Measurements from ENCODE around the gene PYGO1. TPM values are rescaled to one million over a fixed set of nuclear protein-coding genes. Genes with fewer than 3 reads are reported as not detected.
"Not testable (repeated sequence)": the region's sequence is repeated elsewhere in the genome, so short reads cannot be mapped to it uniquely, and the experiment has no call there.

PYGO1 gene, protein sequence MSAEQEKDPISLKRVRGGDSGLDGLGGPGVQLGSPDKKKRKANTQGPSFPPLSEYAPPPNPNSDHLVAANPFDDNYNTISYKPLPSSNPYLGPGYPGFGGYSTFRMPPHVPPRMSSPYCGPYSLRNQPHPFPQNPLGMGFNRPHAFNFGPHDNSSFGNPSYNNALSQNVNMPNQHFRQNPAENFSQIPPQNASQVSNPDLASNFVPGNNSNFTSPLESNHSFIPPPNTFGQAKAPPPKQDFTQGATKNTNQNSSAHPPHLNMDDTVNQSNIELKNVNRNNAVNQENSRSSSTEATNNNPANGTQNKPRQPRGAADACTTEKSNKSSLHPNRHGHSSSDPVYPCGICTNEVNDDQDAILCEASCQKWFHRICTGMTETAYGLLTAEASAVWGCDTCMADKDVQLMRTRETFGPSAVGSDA
- total RNA-seq: 44.0 TPM

DNA sequence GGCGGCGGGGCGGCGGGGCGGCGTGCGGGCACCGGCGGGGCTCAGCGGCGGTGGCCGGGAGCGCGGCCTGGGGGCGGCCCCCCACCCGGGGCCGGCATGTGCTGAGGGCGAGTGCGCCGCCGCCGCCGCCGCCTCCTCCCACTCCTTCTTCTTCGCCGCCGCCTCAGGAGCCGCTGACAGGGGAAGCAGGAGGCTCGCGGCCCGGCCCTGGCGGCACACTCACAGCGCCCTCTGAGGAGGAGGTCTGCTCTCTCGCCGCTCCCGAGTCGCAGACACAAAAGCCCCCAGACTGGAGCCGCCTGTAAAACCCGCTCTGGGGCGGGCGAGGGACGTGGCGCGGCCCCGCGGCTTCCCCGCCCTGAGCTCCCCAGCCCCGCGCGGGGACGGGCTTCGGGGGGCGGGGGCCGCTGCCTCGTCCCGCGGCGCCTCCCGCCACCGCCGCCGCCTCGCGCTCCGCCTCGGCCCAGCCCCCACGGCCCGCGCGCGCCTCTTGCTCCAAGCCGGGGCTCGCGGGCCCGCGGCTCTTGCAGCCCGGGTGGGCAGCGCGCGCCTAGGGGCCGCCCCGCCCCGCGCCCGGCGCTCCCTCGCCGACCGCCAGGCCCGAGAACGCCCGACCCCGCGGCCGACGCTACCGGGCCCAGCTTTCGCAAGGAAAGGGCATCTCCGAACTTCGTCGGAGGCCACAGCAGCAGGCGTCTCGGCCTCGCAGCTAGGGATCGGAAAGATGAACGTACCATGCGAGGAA lies at the start of gene PYGO1:
Gene PYGO1, minus strand, starts transcription at position 276 of the 745 bp plus-strand sequence. CDS start 462 bp downstream, outside the sequence.
- DNase-seq: peak; percentile 12

DNA sequence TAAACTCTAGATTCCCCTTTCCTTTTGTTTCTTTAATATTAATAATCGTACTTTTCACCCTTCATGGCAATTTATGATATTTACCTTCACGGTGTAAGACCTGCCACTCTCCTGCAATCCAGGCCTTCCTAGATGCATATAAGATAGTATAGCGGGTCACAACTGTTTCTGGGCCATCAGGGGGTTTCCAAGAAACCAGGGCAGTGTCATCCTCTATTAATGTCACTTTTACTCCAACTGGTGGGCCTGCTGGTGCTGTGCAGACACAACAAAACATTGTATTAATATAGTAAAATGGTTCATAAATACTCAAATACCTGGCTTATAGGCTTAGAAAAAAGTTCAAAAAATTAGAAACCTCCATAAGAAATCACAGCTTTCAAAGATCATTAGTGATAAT lies 48.9 kb upstream of the PYGO1 start:
- DNase-seq: no peak

DNA sequence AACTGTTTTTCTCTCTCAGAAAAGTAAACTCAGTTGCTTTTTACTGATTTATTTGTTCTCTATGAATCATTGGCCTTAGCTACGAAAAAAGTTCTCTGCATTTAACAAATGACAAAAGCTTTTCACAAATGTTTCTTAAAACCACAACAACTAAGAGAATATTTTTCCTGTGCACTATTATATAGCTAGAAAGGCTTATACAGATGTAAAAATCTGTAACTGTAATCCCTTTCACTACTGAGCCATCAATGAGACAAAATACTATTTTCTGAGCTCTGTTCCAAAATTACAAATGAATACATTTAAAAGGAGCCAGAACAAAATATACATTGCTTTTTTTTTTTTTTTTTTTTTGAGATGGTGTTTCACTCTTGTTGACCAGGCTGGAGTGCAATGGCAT lies 45.6 kb upstream of the PYGO1 start:
- no peak for DNase-seq

DNA sequence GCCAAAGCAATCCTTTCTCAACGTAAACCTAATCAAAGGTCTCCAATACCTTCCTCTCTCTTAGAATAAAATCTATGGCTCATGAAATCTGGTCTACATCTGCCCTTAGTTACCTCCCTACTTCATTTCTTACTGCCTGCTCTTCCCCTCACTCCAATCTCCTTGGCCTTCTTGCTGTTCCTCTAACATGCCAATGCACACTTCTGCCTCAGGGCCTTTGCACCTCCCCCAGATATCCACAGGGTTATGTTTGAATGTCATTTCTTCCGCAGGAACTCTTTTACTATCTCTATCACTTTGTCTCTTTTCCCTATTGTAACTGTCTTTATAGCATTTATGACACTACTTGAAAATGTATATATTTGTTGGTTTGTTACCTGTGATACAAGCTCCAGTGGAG lies 44.3 kb upstream of the PYGO1 start:
- DNase-seq: no peak

DNA sequence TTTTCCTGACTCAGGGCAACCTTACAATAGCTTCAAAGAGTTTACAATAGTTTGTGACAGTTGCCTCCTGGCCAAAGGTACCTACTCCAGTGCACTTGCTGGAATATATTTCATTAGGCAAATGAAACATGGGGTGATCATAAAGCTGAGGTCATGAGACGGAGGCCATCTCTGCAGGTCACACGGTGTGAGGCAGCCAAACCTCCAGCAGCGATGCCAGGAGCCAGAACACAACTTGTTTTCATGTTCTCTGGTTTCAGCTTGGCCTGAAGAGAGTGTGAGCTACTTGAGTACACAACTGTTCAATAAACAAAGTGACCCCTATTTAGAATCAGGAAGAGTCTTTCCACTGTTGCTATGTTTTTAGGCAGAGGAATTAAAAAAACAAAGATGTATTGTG lies 42.7 kb upstream of the PYGO1 start:
- no peak for DNase-seq

DNA sequence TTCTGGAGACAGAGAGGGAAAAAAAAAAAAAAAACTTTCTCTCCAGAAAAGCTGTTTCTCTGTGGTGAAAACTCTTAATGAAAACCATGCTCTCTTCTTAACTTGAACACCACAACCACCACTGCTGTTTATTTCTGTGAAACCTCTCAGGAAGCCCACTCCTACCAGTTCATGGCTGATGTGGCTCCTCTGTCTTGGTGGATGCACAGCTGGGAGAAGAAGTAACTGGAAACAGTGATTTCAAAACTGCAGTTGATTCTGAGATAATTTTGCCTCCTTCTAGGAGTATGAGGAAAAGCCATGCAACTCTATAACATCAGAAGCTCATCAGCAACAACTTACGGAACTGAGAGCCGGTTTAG lies 40.2 kb upstream of the PYGO1 start:
- DNase-seq: no peak

DNA sequence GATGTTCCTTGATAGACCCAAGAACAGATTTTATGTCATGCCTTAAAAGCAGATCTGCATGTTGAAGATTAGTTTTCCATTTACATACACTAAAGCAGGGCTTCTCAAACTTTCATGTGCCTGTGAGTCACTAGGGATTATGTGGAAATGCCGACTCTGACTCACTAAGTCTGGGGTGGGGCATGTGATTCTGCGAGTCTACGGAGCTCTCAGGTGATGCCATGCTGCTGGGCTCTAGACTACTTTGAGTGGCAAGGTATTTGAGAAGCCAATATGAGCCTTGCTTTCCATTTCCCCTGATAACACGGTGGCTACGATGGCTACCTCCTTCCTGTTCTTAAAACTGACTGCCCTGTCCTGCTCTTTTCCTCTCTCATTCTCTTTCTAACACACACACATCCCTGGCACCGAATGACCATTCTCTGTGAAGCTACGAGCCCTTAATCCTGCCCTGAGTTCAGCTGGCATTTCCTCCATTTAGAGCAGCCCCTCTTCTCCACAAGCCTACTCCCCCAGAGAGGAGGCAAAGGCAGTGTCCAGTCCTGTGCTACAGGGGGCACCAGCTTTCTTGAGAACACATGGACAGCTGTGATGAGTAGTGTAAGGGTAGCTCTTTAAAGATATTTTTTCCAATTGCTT lies 39.7 kb upstream of the PYGO1 start:
- no peak for DNase-seq

DNA sequence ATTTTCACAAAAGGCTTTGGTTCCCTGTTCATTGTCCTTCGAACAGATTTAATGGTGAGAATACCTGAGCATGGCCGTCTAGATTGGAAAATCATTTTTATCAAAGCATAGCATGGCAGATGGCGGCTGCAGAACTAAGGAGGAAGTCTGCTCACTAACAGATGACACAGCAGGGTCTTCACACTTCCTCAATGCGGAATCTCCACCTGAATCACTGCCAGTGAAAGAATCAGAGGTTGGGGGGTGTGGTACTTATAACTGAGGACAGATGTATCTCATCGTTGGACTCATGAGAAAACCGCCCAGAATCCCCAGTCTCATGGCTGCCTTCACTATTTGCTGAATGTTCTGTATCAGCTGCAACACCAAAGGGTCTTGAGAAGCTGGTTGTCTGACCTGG lies 31.6 kb upstream of the PYGO1 start:
- DNase-seq: no peak

DNA sequence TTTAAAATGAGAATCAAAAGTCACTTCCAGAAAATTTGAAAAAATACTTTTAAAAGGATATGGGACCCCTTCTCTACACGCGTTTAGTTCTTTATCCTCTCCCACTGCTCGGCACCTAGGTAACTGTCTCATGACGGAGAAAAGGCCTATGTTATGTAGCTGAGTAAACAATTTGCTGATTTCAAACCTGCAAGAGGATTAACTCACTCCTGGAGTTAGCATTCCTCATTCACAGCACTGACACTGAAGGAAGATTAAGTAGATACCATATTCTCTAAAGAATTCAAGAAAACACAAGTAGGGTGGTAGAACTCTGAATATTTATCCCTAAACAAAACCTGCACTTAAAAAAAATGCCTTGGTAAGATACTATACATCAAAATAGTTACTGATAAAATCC lies 30.2 kb upstream of the PYGO1 start:
- DNase-seq: no peak

DNA sequence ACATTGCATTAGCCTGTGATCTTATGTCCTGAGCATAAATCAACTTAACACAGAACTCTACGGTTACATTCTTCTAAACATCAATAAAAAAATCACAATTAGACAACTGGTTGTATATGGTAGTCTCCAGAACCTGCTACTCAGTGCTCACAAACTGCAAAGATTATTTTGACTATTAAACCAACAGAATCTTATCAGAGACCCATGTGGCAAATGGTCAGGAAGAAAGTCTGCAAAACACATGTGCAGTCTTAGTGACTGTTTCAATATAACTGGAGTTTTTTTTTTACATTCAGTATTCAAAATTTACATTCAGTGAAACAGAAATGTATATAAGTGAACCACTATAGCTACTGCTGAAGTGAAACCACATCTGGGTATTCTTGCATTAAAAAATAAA lies 27.3 kb upstream of the PYGO1 start:
- DNase-seq: no peak

DNA sequence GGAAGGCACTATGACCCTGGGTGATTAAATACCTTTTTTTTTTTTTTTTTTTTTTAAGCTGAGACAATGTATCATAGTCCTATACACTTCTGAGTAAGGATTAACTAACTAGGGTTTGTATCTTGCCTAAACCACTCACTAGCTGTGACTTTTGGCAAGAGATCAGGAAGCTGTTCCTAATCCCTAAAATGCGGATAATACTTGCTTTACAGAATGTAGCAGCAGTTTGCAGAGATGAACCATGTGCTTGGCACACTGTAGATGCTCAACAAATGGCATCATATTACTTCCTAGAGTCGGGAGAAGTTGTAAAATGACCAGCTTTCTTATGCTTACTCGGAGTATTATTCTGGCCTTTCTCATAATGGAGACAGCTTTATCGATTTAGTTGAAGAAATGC lies 25.6 kb upstream of the PYGO1 start:
- DNase-seq: no peak

DNA sequence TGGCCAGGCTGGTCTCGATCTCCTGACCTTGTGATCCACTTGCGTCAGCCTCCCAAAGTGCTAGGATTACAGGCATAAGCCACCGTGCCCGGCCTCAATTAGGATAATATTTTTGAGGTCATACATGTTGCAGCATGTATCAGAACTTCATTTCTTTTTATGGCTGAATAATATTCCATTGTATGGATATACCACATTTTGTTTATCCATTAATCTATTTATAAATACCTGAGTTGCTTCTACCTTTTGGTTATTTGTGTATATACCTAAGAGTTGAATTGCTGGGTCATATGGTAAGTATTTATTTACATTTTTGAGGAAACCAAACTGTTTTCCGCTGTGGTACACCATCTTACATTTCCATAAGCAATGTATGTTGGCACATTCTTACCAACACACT lies 18.1 kb upstream of the PYGO1 start:
- no peak for DNase-seq

DNA sequence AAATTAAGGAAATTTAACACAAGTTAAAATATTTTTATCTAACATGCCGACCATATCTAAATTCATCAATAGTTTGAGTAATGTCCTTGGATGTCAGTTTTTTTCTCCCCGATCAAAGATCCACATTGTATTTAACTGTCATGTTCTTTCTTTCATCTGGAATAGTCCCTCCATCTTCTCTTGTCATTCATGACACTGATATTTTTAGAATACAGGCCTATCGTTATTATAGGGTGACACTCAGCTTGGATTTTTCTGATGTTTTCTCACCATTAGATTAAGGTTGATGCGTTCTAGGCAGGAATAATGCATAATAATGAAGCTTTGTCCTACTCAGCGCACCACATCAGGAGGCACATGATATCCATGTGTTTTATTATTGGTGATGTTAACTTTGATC lies 13.2 kb upstream of the PYGO1 start:
- no peak for DNase-seq

DNA sequence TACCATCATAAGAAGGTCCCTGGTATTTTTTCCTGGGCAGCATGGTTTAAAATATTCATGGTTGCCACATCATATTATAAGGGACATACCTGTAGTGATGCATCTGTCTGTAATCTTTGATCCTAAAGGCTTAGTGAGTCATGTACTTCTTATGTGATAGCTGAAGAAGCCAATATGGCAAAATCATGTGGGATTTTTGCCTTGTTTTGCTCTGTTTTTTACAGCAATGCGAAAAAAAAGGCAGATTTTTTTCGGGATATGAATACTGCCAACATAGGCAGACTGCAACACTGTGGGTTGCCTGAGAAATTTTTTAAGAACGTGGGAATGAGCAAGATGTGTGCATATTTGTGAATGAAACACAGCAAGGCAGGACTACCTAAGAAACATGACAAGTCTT lies 11.3 kb upstream of the PYGO1 start:
- DNase-seq: no peak

DNA sequence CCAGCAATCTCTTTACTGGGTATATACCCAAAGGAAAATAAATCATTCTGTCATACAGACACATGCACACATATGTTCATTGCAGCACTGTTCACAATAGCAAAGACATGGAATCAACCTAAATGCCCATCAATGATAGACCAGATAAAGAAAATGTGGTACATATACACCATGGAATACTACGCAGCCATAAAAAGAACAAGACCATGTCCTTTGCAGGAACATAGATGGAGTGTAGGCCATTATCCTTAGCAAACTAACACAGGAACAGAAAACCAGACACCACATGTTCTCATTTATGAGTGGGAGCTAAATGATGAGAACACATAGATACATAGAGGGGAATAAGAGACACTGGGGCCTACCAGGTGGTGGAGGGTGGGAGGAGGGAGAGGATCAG lies 4.9 kb upstream of the PYGO1 start:
- not testable (repeated sequence) for DNase-seq

DNA sequence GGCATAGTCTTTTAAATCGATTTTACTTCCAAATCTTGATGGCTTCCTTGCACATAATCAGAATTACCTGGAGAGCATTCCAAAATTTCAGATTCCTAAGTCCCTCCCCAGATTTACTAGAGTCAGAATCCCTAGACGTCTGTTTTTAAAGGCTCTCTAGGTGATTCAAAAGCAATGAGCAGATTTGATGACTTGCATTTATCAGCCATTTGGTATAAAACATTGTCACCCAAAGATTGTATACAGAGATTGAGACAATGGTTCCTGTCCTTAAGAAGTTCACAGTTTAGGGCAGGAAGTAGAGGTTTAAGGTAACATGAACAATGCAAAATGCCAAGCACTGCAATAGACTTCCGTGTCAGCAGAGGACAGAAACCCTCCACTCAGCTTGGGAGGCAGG lies 2.6 kb upstream of the PYGO1 start:
- DNase-seq: no peak

DNA sequence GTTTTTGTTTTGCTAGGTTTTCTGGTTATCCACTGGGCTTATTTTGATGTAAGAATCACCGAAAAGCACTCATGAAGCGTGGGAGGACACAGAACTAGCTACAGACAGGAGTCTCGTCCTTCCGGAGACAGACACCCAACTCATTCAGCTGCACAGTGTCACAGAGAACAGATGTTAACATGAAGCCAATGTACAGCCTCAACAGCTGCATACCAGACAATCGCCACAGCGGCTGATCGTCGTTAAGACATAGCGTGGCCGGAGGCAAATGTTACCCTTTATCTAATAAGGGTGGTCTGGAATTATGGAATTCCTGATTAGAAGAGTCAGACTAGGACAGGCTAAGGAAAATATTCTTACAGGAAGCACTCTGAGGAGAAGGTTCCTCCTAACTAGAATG lies 1.1 kb upstream of the PYGO1 start:
- DNase-seq: no peak

DNA sequence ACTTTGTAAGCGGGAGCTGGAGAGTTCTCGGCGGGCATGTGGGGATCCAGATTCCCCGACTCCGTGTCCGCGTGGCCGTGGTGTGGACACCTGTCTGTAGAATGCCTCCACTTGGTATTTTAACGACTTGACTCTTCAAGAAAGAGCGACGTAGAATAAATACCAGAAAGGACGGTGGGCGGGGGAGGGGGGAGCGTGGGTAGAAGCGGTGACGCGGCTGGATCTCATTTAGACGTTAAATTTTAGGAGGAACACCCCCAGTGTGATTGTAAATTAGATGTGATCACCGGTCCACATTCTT lies 620 bp upstream of the PYGO1 start:
- no peak for DNase-seq

DNA sequence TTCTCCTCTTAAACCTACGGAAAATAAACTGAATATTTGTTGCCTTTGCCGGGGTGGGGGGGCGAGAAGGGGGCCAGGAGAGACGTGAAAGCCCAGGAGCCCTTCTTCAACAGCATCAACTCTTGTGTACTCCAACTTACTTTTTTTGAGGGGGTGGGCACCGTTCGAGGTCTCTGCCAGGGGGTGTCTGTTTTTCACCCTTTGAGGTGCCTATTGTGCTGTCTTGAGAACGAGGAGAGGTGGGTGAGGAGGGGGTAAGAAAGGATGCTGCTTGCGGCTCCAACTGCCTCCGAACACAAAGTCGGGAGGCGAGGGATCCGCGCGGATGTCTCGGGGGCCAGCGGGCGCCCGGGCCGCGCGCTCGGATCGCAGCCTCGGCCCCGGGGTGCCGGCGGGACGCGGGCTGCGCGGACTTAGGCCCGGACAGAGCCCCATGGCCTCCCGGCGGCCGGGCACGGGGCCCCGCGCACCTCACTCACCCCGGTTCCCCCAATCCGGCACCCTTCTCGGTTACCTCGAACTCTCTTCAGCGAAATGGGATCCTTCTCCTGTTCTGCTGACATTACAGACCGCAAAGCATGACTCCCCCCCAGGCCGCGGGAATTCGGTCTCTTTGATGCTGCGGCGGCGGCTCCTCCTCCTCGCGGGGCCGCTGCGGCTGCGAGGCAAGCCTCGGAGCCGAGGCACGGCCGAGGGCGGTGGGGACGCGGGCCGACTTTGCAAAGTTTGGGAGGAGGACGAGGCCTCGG lies 650 bp downstream of the PYGO1 start:
- DNase-seq: no peak

DNA sequence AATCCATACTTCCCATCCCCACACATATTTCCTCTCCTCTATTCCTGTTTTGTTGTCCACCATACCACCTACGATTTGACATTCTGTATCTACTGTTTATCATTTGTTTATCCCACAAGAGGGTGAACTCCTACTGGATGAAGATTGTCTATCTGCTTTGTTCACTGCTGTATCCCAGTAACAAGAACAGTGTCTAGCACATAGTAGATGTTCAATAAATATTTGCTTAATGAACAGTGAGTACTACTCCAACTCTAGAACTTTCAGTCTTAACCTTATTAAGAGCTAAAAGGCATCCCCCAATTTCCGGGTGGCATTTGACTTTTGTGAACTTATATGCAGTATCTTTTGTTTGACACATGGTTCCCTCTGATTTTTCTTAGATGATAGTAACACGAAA lies 1.3 kb downstream of the PYGO1 start:
- DNase-seq: no peak

DNA sequence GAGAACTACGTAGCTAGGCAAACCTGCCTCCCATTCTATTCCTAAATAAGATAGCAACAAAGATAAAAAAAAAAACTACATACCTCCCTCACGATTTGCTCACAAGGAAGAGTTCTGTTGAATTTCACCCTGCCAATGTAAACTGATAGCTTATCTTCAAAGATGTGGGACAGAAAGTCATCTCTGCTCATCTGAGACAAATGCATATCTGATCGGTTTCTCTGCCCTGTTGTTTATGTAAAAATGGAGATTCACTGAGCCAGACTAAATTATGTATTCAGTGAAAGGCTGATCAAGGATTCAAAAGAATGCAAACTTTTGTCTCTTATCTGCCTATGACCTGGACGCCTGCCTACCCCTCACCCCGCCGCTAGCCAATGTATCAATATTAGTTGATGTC lies 11.2 kb downstream of the PYGO1 start:
- DNase-seq: no peak

DNA sequence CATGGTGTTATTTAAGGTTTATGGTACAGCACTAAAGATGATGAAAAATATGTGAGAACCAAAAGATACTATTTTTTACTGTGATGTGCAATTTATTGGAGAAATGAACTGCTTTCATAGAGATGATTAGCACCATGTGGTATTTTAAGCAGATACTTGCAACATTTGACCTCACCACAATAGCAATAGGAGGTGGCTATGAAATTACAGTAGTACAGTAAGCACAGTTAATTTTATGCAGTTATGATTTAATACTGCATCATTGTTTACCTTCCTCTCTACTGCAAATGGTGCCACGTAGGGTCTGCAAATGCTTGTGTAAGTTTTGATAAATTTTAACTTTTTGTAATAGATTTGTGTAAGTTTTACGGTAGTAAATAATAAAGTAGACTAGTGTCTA lies 14.0 kb downstream of the PYGO1 start:
- no peak for DNase-seq

DNA sequence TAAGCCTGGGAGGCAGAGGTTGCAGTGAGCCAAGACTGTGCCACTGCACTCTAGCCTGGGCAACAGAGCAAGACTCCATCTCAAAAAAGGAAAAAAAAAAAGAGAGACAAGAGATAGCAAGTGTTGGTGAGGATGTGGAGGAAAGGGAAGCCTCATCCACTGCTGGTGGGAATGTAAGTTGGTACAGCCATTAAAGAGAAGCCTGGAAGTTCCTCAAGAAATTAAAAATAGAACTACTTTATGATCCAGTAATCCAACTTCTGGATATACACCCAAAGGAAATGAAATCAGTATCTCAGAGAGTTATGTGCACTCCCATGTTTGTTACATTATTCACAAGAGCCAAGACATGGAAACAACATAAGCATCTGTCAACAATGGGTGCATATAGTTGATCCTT lies 14.9 kb downstream of the PYGO1 start:
- no peak for DNase-seq

Data from occipital lobe (tissue), 2 donors.